ENCODE results near the gene IL1RAPL1. TPM values are rescaled to one million over a fixed set of nuclear protein-coding genes. Genes with fewer than 3 reads are reported as not detected.

The IL1RAPL1 gene
- total RNA-seq, 2 experiments from 2014 or later, result not detected

DNA sequence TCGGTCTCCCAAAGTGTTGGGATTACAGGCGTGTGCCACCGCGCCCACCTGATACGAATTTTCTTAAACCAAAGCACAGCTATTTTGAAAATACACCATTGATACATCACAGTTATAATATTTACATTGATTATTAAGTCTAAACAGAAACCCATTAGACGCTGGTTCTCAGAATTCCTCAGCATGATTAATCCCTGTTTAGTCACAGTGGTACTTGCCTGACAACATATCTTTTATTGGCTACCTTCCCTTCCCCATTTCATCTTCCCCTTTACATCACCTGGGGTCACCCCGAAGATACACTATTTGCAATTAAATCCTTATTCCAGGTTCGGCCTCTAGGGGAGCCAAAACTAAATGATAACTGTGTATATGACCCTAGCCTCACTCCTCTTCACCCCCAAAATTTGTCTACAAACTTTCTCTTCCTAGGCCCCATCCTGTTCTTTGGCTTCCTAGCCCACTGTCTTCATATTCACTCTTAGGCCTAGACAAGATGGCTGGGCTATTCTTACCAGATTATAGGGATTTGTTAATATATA is 36.8 kb upstream of the IL1RAPL1 start:
- ChIA-PET POLR2A (no interaction called here), CTCF (no interaction called here)
- intact Hi-C loops (cut with DNase I, micrococcal nuclease), result no loop called here
- H3K4me1 ChIP-seq (ENCODE audit: insufficient read depth, low read length), result no peaks in the 10 kb centered on the region
- no peaks in the 10 kb centered on the region for H3K36me3 ChIP-seq (ENCODE audit: insufficient read depth, low read length)
- H3K27me3 ChIP-seq (ENCODE audit: control insufficient read depth in 1 of 2, insufficient read depth in 2 of 2, low read length in 2 of 2), result no peaks in the 10 kb centered on the region
- Mint-ChIP-seq H3K36me3 (ENCODE audit: low read depth) (no peaks in the 10 kb centered on the region), H3K4me1 (ENCODE audit: low read depth) (no peaks in the 10 kb centered on the region), H3K4me3 (no peak overlapping the region), H3K27me3 (no peaks in the 10 kb centered on the region), H3K9me3 (no peaks in the 10 kb centered on the region), H3K27ac (no peak overlapping the region)
- TF ChIP-seq CTCF (IDR thresholded peaks at IDR 0.05), result no peak
- DNase-seq, result no peak
- no peak overlapping the region for H3K27ac ChIP-seq (ENCODE audit: low read depth in 1 of 2, low read length in 2 of 2)
- no peaks in the 10 kb centered on the region for H3K9me3 ChIP-seq (ENCODE audit: control insufficient read depth in 1 of 2, insufficient read depth in 1 of 2, low read length in 2 of 2)
- no peak overlapping the region for H3K4me3 ChIP-seq (ENCODE audit: low read length)
- no peak for ATAC-seq (ENCODE audit: poor library complexity)

GRCh38 chrX:28552322-28552721 is 34.9 kb upstream of the IL1RAPL1 start:
- no peak for DNase-seq

GRCh38 chrX:28552882-28553829 is 34.1 kb upstream of the IL1RAPL1 start:
- H3K27me3 Mint-ChIP-seq, result no peaks in the 10 kb centered on the region
- no peak for DNase-seq
- no peaks in the 10 kb centered on the region for H3K4me1 Mint-ChIP-seq (ENCODE audit: low read depth)
- ATAC-seq (ENCODE audit: poor library complexity), result no peak
- no peaks in the 10 kb centered on the region for H3K9me3 Mint-ChIP-seq
- H3K9me3 ChIP-seq (ENCODE audit: control insufficient read depth in 1 of 2, insufficient read depth in 1 of 2, low read length in 2 of 2), result peaks cover 0 to 6% of the 10 kb centered on the region in 2 experiments
- no peak overlapping the region for H3K27ac Mint-ChIP-seq
- H3K36me3 ChIP-seq (ENCODE audit: insufficient read depth, low read length), result no peaks in the 10 kb centered on the region
- no peak overlapping the region for H3K4me3 ChIP-seq (ENCODE audit: low read length)
- no peak overlapping the region for H3K4me3 Mint-ChIP-seq
- POLR2A ChIA-PET, result no interaction called here
- no peak for TF ChIP-seq CTCF (IDR thresholded peaks at IDR 0.05)
- no peak overlapping the region for H3K27ac ChIP-seq (ENCODE audit: low read depth in 1 of 2, low read length in 2 of 2)
- no peaks in the 10 kb centered on the region for H3K4me1 ChIP-seq (ENCODE audit: insufficient read depth, low read length)
- CTCF ChIA-PET, result no interaction called here
- intact Hi-C loops (cut with DNase I, micrococcal nuclease), result no loop called here
- H3K36me3 Mint-ChIP-seq (ENCODE audit: low read depth), result no peaks in the 10 kb centered on the region
- H3K27me3 ChIP-seq (ENCODE audit: control insufficient read depth in 1 of 2, insufficient read depth in 2 of 2, low read length in 2 of 2), result no peaks in the 10 kb centered on the region

More at GRCh38 chrX:28552322-28552721, 34.9 kb upstream of the IL1RAPL1 start:
- Histone ChIP-seq H3K4me3 (ENCODE audit: low read length) (no peak overlapping the region), H3K27ac (ENCODE audit: low read depth in 1 of 2, low read length in 2 of 2) (no peak overlapping the region), H3K36me3 (ENCODE audit: insufficient read depth, low read length) (no peaks in the 10 kb centered on the region), H3K9me3 (ENCODE audit: control insufficient read depth in 1 of 2, insufficient read depth in 1 of 2, low read length in 2 of 2) (no peaks in the 10 kb centered on the region), H3K4me1 (ENCODE audit: insufficient read depth, low read length) (no peaks in the 10 kb centered on the region), H3K27me3 (ENCODE audit: control insufficient read depth in 1 of 2, insufficient read depth in 2 of 2, low read length in 2 of 2) (no peaks in the 10 kb centered on the region)
- POLR2A ChIA-PET, result no interaction called here
- TF ChIP-seq CTCF (IDR thresholded peaks at IDR 0.05), result no peak
- H3K27ac Mint-ChIP-seq, result no peak overlapping the region
- ATAC-seq (ENCODE audit: poor library complexity), result no peak
- CTCF ChIA-PET, result no interaction called here
- no peaks in the 10 kb centered on the region for H3K9me3 Mint-ChIP-seq
- intact Hi-C loops (cut with DNase I, micrococcal nuclease), result no loop called here
- no peaks in the 10 kb centered on the region for H3K4me1 Mint-ChIP-seq (ENCODE audit: low read depth)
- no peak overlapping the region for H3K4me3 Mint-ChIP-seq
- H3K27me3 Mint-ChIP-seq, result no peaks in the 10 kb centered on the region
- H3K36me3 Mint-ChIP-seq (ENCODE audit: low read depth), result no peaks in the 10 kb centered on the region

Measured in CD4-positive, alpha-beta T cell (primary cell).